SK-N-SH treated with all-trans-retinoic acid at 6 μM for 48 hours (cell line): ENCODE results near the gene KLF17.

Source experiments
- BACH2 ChIP-seq: fragments of 250-450 bp; sonication (Bioruptor Pico); IDR thresholded peaks from 2 replicates; pipeline ENCODE4 v1.9.0; 2021; ENCODE audit warnings: mild to moderate bottlenecking, borderline replicate concordance
- OSR1 ChIP-seq: fragments of 250-450 bp; sonication (Bioruptor Pico); IDR thresholded peaks from 2 replicates; pipeline ENCODE4 v1.8.0; 2022; ENCODE audit warnings: moderate library complexity, mild to moderate bottlenecking, inconsistent platforms
- ZC3H10 ChIP-seq: fragments of 250-450 bp; sonication (Bioruptor Pico); IDR thresholded peaks from 2 replicates; pipeline ENCODE4 v1.5.1; 2021; ENCODE audit warnings: mild to moderate bottlenecking, moderate library complexity
- ZFP30 ChIP-seq: fragments of 450-650 bp; formaldehyde crosslinking; IDR thresholded peaks from 2 replicates; pipeline ENCODE4 v1.5.0; 2022; ENCODE audit warnings: mild to moderate bottlenecking, moderate library complexity

- TF ChIP-seq OSR1 (CRISPR knock-in tag) (no peak), ZC3H10 (CRISPR knock-in tag) (no peak), BACH2 (CRISPR knock-in tag) (no peak), ZFP30 (no peak)
These were observed 33.5 kb upstream of the KLF17 start for GRCh38 chr1:44084998-44085675.
